PC-3 (cell line): ENCODE measurements around the gene ARHGAP11A. TPM values are rescaled to one million over a fixed set of nuclear protein-coding genes. Genes with fewer than 3 reads are reported as not detected.

ENCODE experiments used
- ATAC-seq: fragments of 200-7000 bp; cut with Tn5 transposase; 2 replicates; pipeline ENCODE4 v1.9.1; 2020; ENCODE audit warnings: mild to moderate bottlenecking, moderate library complexity
- BruUV-seq: library from RNA; stranded (reverse); fragments of 400-500 nt; replicated peaks from 2 replicates; lab custom pipeline; 2021; lab: Mats Ljungman, UMichigan
- CTCF ChIA-PET: fragments of 300-600 bp; sonication (Branson Sonifier 250); formaldehyde crosslinking; loops from one replicate; lab custom pipeline; 2022; ENCODE audit warnings: antibody characterized with exemption; lab: Charles Lee
- POLR2A ChIA-PET: fragments of 300-600 bp; sonication (Branson Sonifier 250); formaldehyde crosslinking; loops from one replicate; lab custom pipeline; 2022; ENCODE audit warnings: antibody characterized with exemption; ENCODE audit not compliant: unreplicated experiment; lab: Charles Lee
- DNase-seq: peaks from one replicate; pipeline ENCODE4 v3.0.0-alpha.2; 2015
- H2AFZ ChIP-seq: fragments of 300-600 bp; sonication (generic); 2 replicates; pipeline ENCODE4 v1.6.0; 2016; ENCODE audit warnings: antibody characterized with exemption, low read length
- H3F3A ChIP-seq: fragments of 300-600 bp; sonication (generic); one replicate; pipeline ENCODE4 v1.6.0; 2017; ENCODE audit warnings: antibody characterized with exemption, low read length, control low read depth, mild to moderate bottlenecking; ENCODE audit not compliant: unreplicated experiment
- H3K27ac ChIP-seq: fragments of 300-600 bp; sonication (generic); 2 replicates; pipeline ENCODE4 v1.5.1; 2016; ENCODE audit warnings: mild to moderate bottlenecking, low read length
- H3K27me3 ChIP-seq: fragments of 300-600 bp; sonication (generic); 2 replicates; pipeline ENCODE4 v1.6.1; 2016; ENCODE audit warnings: low read length, mixed read lengths
- H3K36me3 ChIP-seq: fragments of 300-600 bp; sonication (generic); 2 replicates; pipeline ENCODE4 v1.6.1; 2016; ENCODE audit warnings: low read depth, mixed run types, low read length, mixed read lengths
- H3K4me1 ChIP-seq: fragments of 300-600 bp; sonication (generic); 2 replicates; pipeline ENCODE4 v1.5.1; 2016; ENCODE audit warnings: low read length; ENCODE audit not compliant: insufficient read depth
- H3K4me2 ChIP-seq: fragments of 300-600 bp; sonication (generic); 2 replicates; pipeline ENCODE4 v1.6.0; 2016; ENCODE audit warnings: low read length
- H3K4me3 ChIP-seq: fragments of 300-600 bp; sonication (generic); 2 replicates; pipeline ENCODE4 v1.5.1; 2016; ENCODE audit warnings: mild to moderate bottlenecking, low read length, mixed read lengths
- H3K79me2 ChIP-seq: fragments of 300-600 bp; sonication (generic); 2 replicates; pipeline ENCODE4 v1.6.1; 2017; ENCODE audit warnings: low read length, mixed read lengths
- H3K9ac ChIP-seq: fragments of 300-600 bp; sonication (generic); 2 replicates; pipeline ENCODE4 v1.6.0; 2016; ENCODE audit warnings: mild to moderate bottlenecking, low read length
- H3K9me2 ChIP-seq: fragments of 300-600 bp; sonication (generic); replicated peaks from 2 replicates; pipeline ENCODE4 v1.6.1; 2016; ENCODE audit warnings: mixed run types, low read length, mixed read lengths
- H3K9me3 ChIP-seq: fragments of 300-600 bp; sonication (generic); 2 replicates; pipeline ENCODE4 v1.6.1; 2016; ENCODE audit warnings: low read length, mixed read lengths
- H4K20me1 ChIP-seq: fragments of 300-600 bp; sonication (generic); 2 replicates; pipeline ENCODE4 v1.6.1; 2016; ENCODE audit warnings: low read length, mixed read lengths
- EZH2 ChIP-seq: fragments of 300-600 bp; sonication (generic); IDR thresholded peaks from one replicate; pipeline ENCODE4 v1.6.1; 2017; ENCODE audit warnings: antibody characterized with exemption, mild to moderate bottlenecking, low read length; ENCODE audit not compliant: unreplicated experiment
- EZH2phosphoT487 ChIP-seq: fragments of 300-600 bp; sonication (generic); IDR thresholded peaks from 2 replicates; pipeline ENCODE4 v1.6.1; 2018; ENCODE audit warnings: mild to moderate bottlenecking, antibody characterized with exemption, low read length, borderline replicate concordance
- intact Hi-C: fragments of 100-400 bp; cut with micrococcal nuclease; formaldehyde crosslinking; loops from 2 replicates; pipeline ENCODE4 v1.9.0; 2023
- total RNA-seq: library from RNA; depleted of rRNA; stranded (reverse); fragments of >200 nt; gene quantifications from 2 replicates; pipeline ENCODE4 v1.2.3, GENCODE V29; 2014
- TF ChIP-seq, protein P1 (sequence below): fragments of 300-600 bp; sonication (generic); conservative IDR thresholded peaks from 2 replicates; pipeline ENCODE4 v1.5.1; 2017; ENCODE audit warnings: antibody characterized with exemption, low read depth, mild to moderate bottlenecking, low read length

Gene ARHGAP11A
- total RNA-seq, 1 experiment from 2014 or later, result 38.2 TPM

DNA sequence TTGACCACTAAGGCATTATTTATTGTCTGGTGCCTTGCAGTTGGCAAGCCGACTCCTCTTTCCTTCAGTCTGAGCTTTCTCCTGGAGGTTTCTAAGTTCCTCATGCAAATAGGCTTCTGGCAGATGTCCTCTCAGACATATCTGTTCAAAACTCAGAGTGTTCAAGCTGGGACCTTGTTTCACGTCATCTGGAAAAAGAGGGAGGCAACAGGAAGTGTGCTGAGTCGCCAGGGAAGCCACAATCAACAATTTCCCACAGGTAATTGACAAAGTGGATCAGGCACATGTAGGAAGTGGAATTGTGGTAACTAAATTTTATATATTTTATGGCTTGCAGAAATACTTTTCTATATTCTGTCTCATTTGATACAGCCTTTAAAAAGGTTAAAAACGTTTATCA is 40.8 kb downstream of the ARHGAP11A start:
- peaks cover 9% of the 10 kb centered on the region for H3F3A ChIP-seq
- H3K9me2 ChIP-seq, result no peaks in the 10 kb centered on the region
- ATAC-seq (no peak), DNase-seq (peak; percentile 44)
- no peak overlapping the region for H3K4me3 ChIP-seq
- BruUV-seq, result no TSS peak
- intact Hi-C loops, result no loop called here
- H3K4me1 ChIP-seq, result peaks cover 66% of the 10 kb centered on the region
- TF ChIP-seq EZH2phosphoT487, result no peak
- TF ChIP-seq EZH2, result no peak
- TF ChIP-seq, protein P1, sequence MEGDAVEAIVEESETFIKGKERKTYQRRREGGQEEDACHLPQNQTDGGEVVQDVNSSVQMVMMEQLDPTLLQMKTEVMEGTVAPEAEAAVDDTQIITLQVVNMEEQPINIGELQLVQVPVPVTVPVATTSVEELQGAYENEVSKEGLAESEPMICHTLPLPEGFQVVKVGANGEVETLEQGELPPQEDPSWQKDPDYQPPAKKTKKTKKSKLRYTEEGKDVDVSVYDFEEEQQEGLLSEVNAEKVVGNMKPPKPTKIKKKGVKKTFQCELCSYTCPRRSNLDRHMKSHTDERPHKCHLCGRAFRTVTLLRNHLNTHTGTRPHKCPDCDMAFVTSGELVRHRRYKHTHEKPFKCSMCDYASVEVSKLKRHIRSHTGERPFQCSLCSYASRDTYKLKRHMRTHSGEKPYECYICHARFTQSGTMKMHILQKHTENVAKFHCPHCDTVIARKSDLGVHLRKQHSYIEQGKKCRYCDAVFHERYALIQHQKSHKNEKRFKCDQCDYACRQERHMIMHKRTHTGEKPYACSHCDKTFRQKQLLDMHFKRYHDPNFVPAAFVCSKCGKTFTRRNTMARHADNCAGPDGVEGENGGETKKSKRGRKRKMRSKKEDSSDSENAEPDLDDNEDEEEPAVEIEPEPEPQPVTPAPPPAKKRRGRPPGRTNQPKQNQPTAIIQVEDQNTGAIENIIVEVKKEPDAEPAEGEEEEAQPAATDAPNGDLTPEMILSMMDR, result no peak
- no peaks in the 10 kb centered on the region for H3K27me3 ChIP-seq
- no peaks in the 10 kb centered on the region for H3K79me2 ChIP-seq
- no peak overlapping the region for H3K4me2 ChIP-seq
- H3K36me3 ChIP-seq, result peaks cover 13% of the 10 kb centered on the region
- peak overlapping the region; percentile 30 for H3K9ac ChIP-seq
- no peaks in the 10 kb centered on the region for H3K9me3 ChIP-seq
- H2AFZ ChIP-seq, result no peak overlapping the region
- ChIA-PET POLR2A (no interaction called here), CTCF (interaction anchor here (0.7 kb wide), 1 partner anchor 169 kb away, joined by 3 read pairs; no protein-coding TSS in a partner anchor)
- peak overlapping the region; percentile 62 for H3K27ac ChIP-seq
- H4K20me1 ChIP-seq, result no peaks in the 10 kb centered on the region

DNA sequence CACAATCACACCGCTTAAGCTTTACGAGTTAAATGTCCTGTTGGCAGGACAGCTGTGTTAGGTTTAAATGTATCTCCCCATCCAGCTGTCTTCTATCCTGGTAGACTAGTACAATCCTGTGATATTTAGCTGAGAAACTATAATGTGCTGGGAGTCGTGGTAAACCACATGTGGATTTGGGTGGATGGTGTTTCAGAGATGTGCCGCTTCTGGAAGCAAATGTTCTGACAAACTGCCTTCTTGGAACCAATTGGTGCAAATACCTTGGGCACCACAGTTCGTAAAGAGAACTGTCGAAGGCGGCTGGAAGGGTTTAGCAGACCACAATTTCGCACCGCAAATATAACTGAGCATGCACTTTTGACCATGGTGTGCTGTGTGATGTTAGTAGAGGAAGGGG is 41.2 kb downstream of the ARHGAP11A start:
- ChIA-PET POLR2A (no interaction called here), CTCF (no interaction called here)
- Histone ChIP-seq H4K20me1 (no peaks in the 10 kb centered on the region), H2AFZ (no peak overlapping the region), H3K27ac (peak overlapping the region; percentile 62), H3K9me2 (no peaks in the 10 kb centered on the region), H3K4me3 (no peak overlapping the region), H3K4me2 (no peak overlapping the region), H3K4me1 (peaks cover 65% of the 10 kb centered on the region), H3F3A (peaks cover 9% of the 10 kb centered on the region), H3K9ac (peak overlapping the region; percentile 25; the same call in 1 of the 2 replicates), H3K79me2 (no peaks in the 10 kb centered on the region), H3K27me3 (no peaks in the 10 kb centered on the region), H3K36me3 (peaks cover 13% of the 10 kb centered on the region; the same call in 1 of the 2 replicates), H3K9me3 (no peaks in the 10 kb centered on the region)
- DNase-seq (no peak), ATAC-seq (no peak)
- no peak for TF ChIP-seq EZH2
- TF ChIP-seq, protein P1, result no peak
- no peak for TF ChIP-seq EZH2phosphoT487
- no TSS peak for BruUV-seq
- intact Hi-C loops, result no loop called here

DNA sequence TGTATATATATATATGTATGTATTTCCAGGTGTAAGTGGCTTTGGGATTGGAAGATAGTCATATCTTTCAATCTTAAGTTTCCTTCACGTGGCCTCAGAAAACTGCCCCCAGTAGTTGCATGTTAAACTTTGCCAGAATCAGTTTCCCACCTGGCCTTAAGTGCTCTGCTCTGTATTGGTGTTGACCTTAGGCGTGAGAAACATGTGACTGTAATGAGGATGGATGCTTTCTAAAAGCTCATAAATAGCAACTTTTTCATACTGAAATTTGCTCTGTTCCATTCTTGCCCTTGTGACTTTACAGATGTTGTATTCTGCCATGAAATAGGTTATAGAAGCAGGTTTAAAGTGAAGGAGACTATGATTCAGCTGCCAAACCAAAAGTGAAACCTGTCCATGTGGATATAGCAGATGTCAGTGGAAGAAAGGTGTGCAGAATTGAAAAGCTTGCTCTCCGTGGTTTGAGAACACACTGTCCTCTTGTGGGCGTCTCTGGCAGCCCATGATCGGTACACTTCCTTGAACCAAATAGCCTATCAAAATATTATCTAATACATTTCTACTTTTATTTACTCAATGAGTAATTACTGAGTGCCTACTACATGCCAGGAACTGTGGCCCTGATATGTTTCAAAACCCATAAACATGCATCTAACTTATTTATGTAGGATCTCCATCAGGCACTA is 42.0 kb downstream of the ARHGAP11A start:
- H3K9ac ChIP-seq, result 0 out of 2 replicates have a peak overlapping the region, but pooled peaks have one; percentile 25
- CTCF ChIA-PET, result interaction anchor here (0.6 to 1.2 kb wide), 2 partner anchors 8 to 124 kb away, joined by 3 to 5 read pairs; no protein-coding TSS in a partner anchor

More for the DNA sequence above, 42.0 kb downstream of the ARHGAP11A start:
- Histone ChIP-seq H3K27ac (peak overlapping the region; percentile 90), H4K20me1 (no peaks in the 10 kb centered on the region), H3F3A (peaks cover 9% of the 10 kb centered on the region), H3K4me3 (no peak overlapping the region), H2AFZ (no peak overlapping the region), H3K9me2 (no peaks in the 10 kb centered on the region), H3K79me2 (no peaks in the 10 kb centered on the region), H3K36me3 (peaks cover 13% of the 10 kb centered on the region; the same call in 1 of the 2 replicates), H3K4me2 (peak overlapping the region; percentile 47), H3K9me3 (no peaks in the 10 kb centered on the region), H3K27me3 (no peaks in the 10 kb centered on the region), H3K4me1 (peaks cover 58% of the 10 kb centered on the region)
- intact Hi-C loops, result no loop called here
- POLR2A ChIA-PET, result interaction anchor here (0.6 kb wide), 1 partner anchor 411 kb away, joined by 7 read pairs; no protein-coding TSS in a partner anchor
- peak; percentile 58 for DNase-seq
- ATAC-seq, result peak; percentile 19
- BruUV-seq, result no TSS peak
- TF ChIP-seq, protein P1, result peak; percentile 53
- TF ChIP-seq EZH2 (no peak), EZH2phosphoT487 (no peak)
